Measurements from ENCODE around the gene F2RL1. TPM values are rescaled to one million over a fixed set of nuclear protein-coding genes. Genes with fewer than 3 reads are reported as not detected.
A peak's percentile ranks its signal among the peaks of the same experiment; 100 is the strongest.

The F2RL1 gene
- total and polyA plus RNA-seq, 2 of the 13 experiments (the other 11 are each of a cell fraction or from before 2014, with no cell fraction given): 9.9 to 23.0 TPM

- TF ChIP-seq ZNF687 (CRISPR knock-in tag; IDR thresholded peaks at IDR 0.05): peak; percentile 82
- TF ChIP-seq CHD2 (IDR thresholded peaks at IDR 0.05; ENCODE audit: low read depth, low read length): no peak
- TF ChIP-seq ZNF33A (CRISPR knock-in tag; IDR thresholded peaks at IDR 0.05; ENCODE audit: borderline replicate concordance): no peak
- TF ChIP-seq ZNF331 (CRISPR knock-in tag; IDR thresholded peaks at IDR 0.05): no peak
- peak; percentile 82; the same call in 1 of the 2 replicates for TF ChIP-seq ZNF598 (CRISPR knock-in tag; IDR thresholded peaks at IDR 0.05; ENCODE audit: borderline replicate concordance)
- no peak for TF ChIP-seq FIP1L1 (IDR thresholded peaks at IDR 0.05; ENCODE audit: borderline replicate concordance, insufficient read depth, low read depth, low read length)
- TF ChIP-seq MAZ (IDR thresholded peaks at IDR 0.05; ENCODE audit: borderline replicate concordance, low read depth, low read length): 0 out of 2 replicates have a peak, but pooled peaks have one; percentile 9
- TF ChIP-seq MAZ (CRISPR knock-in tag; IDR thresholded peaks at IDR 0.05; ENCODE audit: low read depth): no peak
- no peak for TF ChIP-seq CAMTA2 (CRISPR knock-in tag; IDR thresholded peaks at IDR 0.05; ENCODE audit: borderline replicate concordance)
- TF ChIP-seq MXD3 (CRISPR knock-in tag; IDR thresholded peaks at IDR 0.05): peak; percentile 34; the same call in 1 of the 2 replicates
- no peak for TF ChIP-seq TRAFD1 (CRISPR knock-in tag; IDR thresholded peaks at IDR 0.05; ENCODE audit: borderline replicate concordance)
- TF ChIP-seq GATAD2A (CRISPR knock-in tag; IDR thresholded peaks at IDR 0.05): no peak
- TF ChIP-seq CREB3 (CRISPR knock-in tag; IDR thresholded peaks at IDR 0.05): no peak
- TF ChIP-seq WIZ (CRISPR knock-in tag; IDR thresholded peaks at IDR 0.05): 0 out of 2 replicates have a peak, but pooled peaks have one; percentile 47
- TF ChIP-seq ZNF274 (CRISPR knock-in tag; IDR thresholded peaks at IDR 0.05): 0 out of 2 replicates have a peak, but pooled peaks have one; percentile 19
- TF ChIP-seq DRAP1 (CRISPR knock-in tag; IDR thresholded peaks at IDR 0.05): peak; percentile 56; the same call in 1 of the 2 replicates
- no peak for TF ChIP-seq GATAD1 (CRISPR knock-in tag; IDR thresholded peaks at IDR 0.05)
- no peak for TF ChIP-seq ATF6 (CRISPR knock-in tag; conservative IDR thresholded peaks at IDR 0.05)
Measured at GRCh38 chr5:76818844-76819831, at the start of gene F2RL1 (continued).

All from HepG2 (cell line).